DND-41 (cell line): Measurements from ENCODE around the gene ST3GAL6.

Experiments used
- EZH2 ChIP-seq: IDR thresholded peaks from 3 replicates; pipeline ENCODE4 v1.6.1; 2012; ENCODE audit warnings: borderline replicate concordance, low read depth, mild to moderate bottlenecking, moderate library complexity, low read length, inconsistent platforms; ENCODE audit not compliant: severe bottlenecking
- TF ChIP-seq, protein P1 (sequence below): IDR thresholded peaks from 2 replicates; pipeline ENCODE4 v1.5.1; 2012; ENCODE audit warnings: borderline replicate concordance, low read length, moderate library complexity, mild to moderate bottlenecking; ENCODE audit not compliant: poor library complexity, severe bottlenecking; ENCODE audit errors: extremely low read depth

GRCh38 chr3:98750276-98750919 lies 12.7 kb upstream of the ST3GAL6 start:
- TF ChIP-seq, protein P1, sequence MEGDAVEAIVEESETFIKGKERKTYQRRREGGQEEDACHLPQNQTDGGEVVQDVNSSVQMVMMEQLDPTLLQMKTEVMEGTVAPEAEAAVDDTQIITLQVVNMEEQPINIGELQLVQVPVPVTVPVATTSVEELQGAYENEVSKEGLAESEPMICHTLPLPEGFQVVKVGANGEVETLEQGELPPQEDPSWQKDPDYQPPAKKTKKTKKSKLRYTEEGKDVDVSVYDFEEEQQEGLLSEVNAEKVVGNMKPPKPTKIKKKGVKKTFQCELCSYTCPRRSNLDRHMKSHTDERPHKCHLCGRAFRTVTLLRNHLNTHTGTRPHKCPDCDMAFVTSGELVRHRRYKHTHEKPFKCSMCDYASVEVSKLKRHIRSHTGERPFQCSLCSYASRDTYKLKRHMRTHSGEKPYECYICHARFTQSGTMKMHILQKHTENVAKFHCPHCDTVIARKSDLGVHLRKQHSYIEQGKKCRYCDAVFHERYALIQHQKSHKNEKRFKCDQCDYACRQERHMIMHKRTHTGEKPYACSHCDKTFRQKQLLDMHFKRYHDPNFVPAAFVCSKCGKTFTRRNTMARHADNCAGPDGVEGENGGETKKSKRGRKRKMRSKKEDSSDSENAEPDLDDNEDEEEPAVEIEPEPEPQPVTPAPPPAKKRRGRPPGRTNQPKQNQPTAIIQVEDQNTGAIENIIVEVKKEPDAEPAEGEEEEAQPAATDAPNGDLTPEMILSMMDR, result no peak
- TF ChIP-seq EZH2, result no peak
